ENCODE measurements around the gene CNKSR3.

Gene CNKSR3

GRCh38 chr6:154429711-154430110, 80.8 kb downstream of the CNKSR3 start:
- TF ChIP-seq JUND (IDR thresholded peaks at IDR 0.05; ENCODE audit: low read depth) = no peak
- DNase-seq (ENCODE audit: low read depth in 1 of 2, low spot score in 1 of 2) = no peak
- in situ Hi-C loops (cut with HindIII; ENCODE audit: low pct_unique_long_range_greater_than_20kb, low sequenced_read_pairs) = no loop called here

GRCh38 chr6:154428897-154429296, 81.6 kb downstream of the CNKSR3 start:
- no peak for DNase-seq (ENCODE audit: low read depth in 1 of 2, low spot score in 1 of 2)
- in situ Hi-C loops (cut with HindIII; ENCODE audit: low pct_unique_long_range_greater_than_20kb, low sequenced_read_pairs) = no loop called here
- TF ChIP-seq JUND (IDR thresholded peaks at IDR 0.05; ENCODE audit: low read depth) = no peak

GRCh38 chr6:154427446-154427845, 83.0 kb downstream of the CNKSR3 start:
- no peak for DNase-seq (ENCODE audit: low read depth in 1 of 2, low spot score in 1 of 2)
- TF ChIP-seq JUND (IDR thresholded peaks at IDR 0.05; ENCODE audit: low read depth) = no peak
- in situ Hi-C loops (cut with HindIII; ENCODE audit: low pct_unique_long_range_greater_than_20kb, low sequenced_read_pairs) = no loop called here

GRCh38 chr6:154426997-154427396, 83.5 kb downstream of the CNKSR3 start:
- no peak for DNase-seq (ENCODE audit: low read depth in 1 of 2, low spot score in 1 of 2)
- in situ Hi-C loops (cut with HindIII; ENCODE audit: low pct_unique_long_range_greater_than_20kb, low sequenced_read_pairs) = no loop called here
- TF ChIP-seq JUND (IDR thresholded peaks at IDR 0.05; ENCODE audit: low read depth) = no peak

- no peak for TF ChIP-seq JUND (IDR thresholded peaks at IDR 0.05; ENCODE audit: low read depth)
- in situ Hi-C loops (cut with HindIII; ENCODE audit: low pct_unique_long_range_greater_than_20kb, low sequenced_read_pairs) = no loop called here
- DNase-seq (ENCODE audit: low read depth in 1 of 2, low spot score in 1 of 2) = no peak
Observed at GRCh38 chr6:154425034-154425433, 85.5 kb downstream of the CNKSR3 start.

- in situ Hi-C loops (cut with HindIII; ENCODE audit: low pct_unique_long_range_greater_than_20kb, low sequenced_read_pairs) = no loop called here
- no peak for TF ChIP-seq JUND (IDR thresholded peaks at IDR 0.05; ENCODE audit: low read depth)
- DNase-seq (ENCODE audit: low read depth in 1 of 2, low spot score in 1 of 2) = no peak
Observed at GRCh38 chr6:154414021-154414813, 96.3 kb downstream of the CNKSR3 start.

- in situ Hi-C loops (cut with HindIII; ENCODE audit: low pct_unique_long_range_greater_than_20kb, low sequenced_read_pairs) = no loop called here
- DNase-seq (ENCODE audit: low read depth in 1 of 2, low spot score in 1 of 2) = no peak
- TF ChIP-seq JUND (IDR thresholded peaks at IDR 0.05; ENCODE audit: low read depth) = no peak
Observed at GRCh38 chr6:154412106-154412820, 98.2 kb downstream of the CNKSR3 start.

- no peak for TF ChIP-seq JUND (IDR thresholded peaks at IDR 0.05; ENCODE audit: low read depth)
- in situ Hi-C loops (cut with HindIII; ENCODE audit: low pct_unique_long_range_greater_than_20kb, low sequenced_read_pairs) = no loop called here
- DNase-seq (ENCODE audit: low read depth in 1 of 2, low spot score in 1 of 2) = no peak
Observed at GRCh38 chr6:154411076-154411475, 99.4 kb downstream of the CNKSR3 start.

GRCh38 chr6:154410619-154411072, 99.8 kb downstream of the CNKSR3 start:
- DNase-seq (ENCODE audit: low read depth in 1 of 2, low spot score in 1 of 2) = peak in 1 of 2 experiments; percentile 36
- TF ChIP-seq JUND (IDR thresholded peaks at IDR 0.05; ENCODE audit: low read depth) = no peak
- in situ Hi-C loops (cut with HindIII; ENCODE audit: low pct_unique_long_range_greater_than_20kb, low sequenced_read_pairs) = no loop called here

GRCh38 chr6:154408891-154409500, 101.5 kb downstream of the CNKSR3 start:
- DNase-seq (ENCODE audit: low read depth in 1 of 2, low spot score in 1 of 2) = peak; percentile 32 to 64
- TF ChIP-seq JUND (IDR thresholded peaks at IDR 0.05; ENCODE audit: low read depth) = no peak
- in situ Hi-C loops (cut with HindIII; ENCODE audit: low pct_unique_long_range_greater_than_20kb, low sequenced_read_pairs) = no loop called here

- in situ Hi-C loops (cut with HindIII; ENCODE audit: low pct_unique_long_range_greater_than_20kb, low sequenced_read_pairs) = no loop called here
- TF ChIP-seq JUND (IDR thresholded peaks at IDR 0.05; ENCODE audit: low read depth) = no peak
Observed at GRCh38 chr6:154407440-154407839, 103.0 kb downstream of the CNKSR3 start.

GRCh38 chr6:154406869-154407268, 103.6 kb downstream of the CNKSR3 start:
- TF ChIP-seq JUND (IDR thresholded peaks at IDR 0.05; ENCODE audit: low read depth) = no peak
- in situ Hi-C loops (cut with HindIII; ENCODE audit: low pct_unique_long_range_greater_than_20kb, low sequenced_read_pairs) = no loop called here

More at GRCh38 chr6:154407440-154407839, 103.0 kb downstream of the CNKSR3 start:
- DNase-seq (ENCODE audit: low read depth in 1 of 2, low spot score in 1 of 2) = no peak

GRCh38 chr6:154406301-154406700, 104.2 kb downstream of the CNKSR3 start:
- no peak for DNase-seq (ENCODE audit: low read depth in 1 of 2, low spot score in 1 of 2)
- TF ChIP-seq JUND (IDR thresholded peaks at IDR 0.05; ENCODE audit: low read depth) = no peak
- in situ Hi-C loops (cut with HindIII; ENCODE audit: low pct_unique_long_range_greater_than_20kb, low sequenced_read_pairs) = no loop called here

More at GRCh38 chr6:154406869-154407268, 103.6 kb downstream of the CNKSR3 start:
- no peak for DNase-seq (ENCODE audit: low read depth in 1 of 2, low spot score in 1 of 2)

All from T47D (cell line).